ENCODE data around the gene OR56A1.
"Not testable (repeated sequence)": the region's sequence is repeated elsewhere in the genome, so short reads cannot be mapped to it uniquely, and the experiment has no call there.

The OR56A1 gene, protein sequence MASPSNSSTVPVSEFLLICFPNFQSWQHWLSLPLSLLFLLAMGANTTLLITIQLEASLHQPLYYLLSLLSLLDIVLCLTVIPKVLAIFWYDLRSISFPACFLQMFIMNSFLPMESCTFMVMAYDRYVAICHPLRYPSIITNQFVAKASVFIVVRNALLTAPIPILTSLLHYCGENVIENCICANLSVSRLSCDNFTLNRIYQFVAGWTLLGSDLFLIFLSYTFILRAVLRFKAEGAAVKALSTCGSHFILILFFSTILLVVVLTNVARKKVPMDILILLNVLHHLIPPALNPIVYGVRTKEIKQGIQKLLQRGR

GRCh38 chr11:6030708-6031405, at the start of gene OR56A1:
OR56A1 (minus strand) TSS chr11:6030758; CDS start chr11:6027692, 3,066 bp downstream.
- no peak for DNase-seq

- no peak for DNase-seq
These were observed 48.9 kb upstream of the OR56A1 start for GRCh38 chr11:6079463-6079862.

- DNase-seq, result no peak
These were observed 47.2 kb upstream of the OR56A1 start for GRCh38 chr11:6077723-6078122.

DNA sequence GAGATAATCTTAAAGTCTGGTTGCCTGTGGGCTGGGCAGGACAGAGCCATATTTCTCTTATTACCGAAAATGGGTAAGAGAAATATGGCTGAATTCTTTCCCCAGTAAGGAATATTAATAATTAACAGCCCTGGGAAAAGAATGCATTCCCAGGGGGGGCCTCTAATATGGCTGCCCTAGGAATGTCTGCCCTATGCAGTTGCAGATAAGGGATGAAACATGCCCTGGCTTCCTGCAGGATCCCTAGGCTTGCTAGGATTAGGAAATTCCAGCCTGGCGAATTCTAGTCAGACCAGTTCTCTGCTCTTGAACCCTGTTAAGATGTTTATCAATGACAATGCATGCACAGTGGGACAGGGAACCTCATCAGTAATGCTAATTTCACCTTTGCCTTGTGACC, 45.9 kb upstream of the OR56A1 start:
- DNase-seq, result not testable (repeated sequence)

GRCh38 chr11:6067502-6067901, 36.9 kb upstream of the OR56A1 start:
- DNase-seq, result no peak

DNA sequence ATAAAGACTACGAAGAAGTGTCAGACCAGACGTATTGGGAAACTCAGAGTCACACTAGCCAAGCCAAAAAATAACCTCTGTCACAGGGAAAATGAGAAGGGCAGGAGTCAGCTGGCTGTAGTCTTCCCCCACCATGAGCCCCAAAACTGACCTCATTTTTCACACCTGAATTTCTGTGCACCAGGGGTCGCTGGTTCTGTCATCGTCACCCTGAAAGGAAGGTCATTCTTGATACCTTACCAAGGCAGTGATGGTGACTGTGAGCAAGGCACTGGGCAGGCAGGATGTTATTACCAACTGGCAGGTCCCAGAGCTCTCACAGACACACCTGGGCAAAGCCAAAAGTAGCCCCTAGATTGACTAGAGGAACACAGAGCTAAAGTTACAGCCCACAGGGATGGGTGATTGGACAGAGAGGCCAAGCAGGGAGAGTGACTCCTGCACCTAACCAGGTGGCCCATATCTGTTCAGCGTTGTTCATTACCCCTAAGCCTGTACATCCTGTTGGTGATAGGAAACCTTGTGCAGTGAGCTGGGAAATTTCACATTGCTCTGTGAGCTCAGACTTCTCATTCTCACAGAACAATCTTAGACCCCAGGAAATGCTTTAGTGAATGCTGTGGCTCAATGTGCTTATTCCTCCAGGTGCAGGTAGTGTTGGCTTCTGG, 32.3 kb upstream of the OR56A1 start:
- no peak for DNase-seq

- no peak for DNase-seq
These were observed 30.9 kb upstream of the OR56A1 start for GRCh38 chr11:6061475-6061874.

DNA sequence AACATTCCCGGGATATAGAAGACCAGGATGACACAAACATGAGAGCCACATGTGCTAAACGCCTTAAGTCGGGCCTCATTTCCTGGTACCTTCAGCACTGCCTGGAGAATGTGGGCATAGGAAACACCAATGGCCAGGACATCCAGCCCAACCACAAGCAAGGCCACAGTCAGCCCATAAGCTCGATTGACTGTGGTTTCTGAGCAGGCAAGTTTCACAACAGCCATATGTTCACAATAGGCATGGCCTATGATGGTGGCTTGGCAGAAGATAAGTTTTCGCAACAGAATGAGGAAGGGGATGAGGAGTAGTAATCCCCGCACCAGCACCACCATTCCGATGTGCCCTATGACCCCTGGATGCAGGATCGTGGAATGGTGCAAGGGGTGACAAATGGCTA, 26.9 kb upstream of the OR56A1 start:
- no peak for DNase-seq

GRCh38 chr11:6055569-6055968, 25.0 kb upstream of the OR56A1 start:
- DNase-seq, result no peak

DNA sequence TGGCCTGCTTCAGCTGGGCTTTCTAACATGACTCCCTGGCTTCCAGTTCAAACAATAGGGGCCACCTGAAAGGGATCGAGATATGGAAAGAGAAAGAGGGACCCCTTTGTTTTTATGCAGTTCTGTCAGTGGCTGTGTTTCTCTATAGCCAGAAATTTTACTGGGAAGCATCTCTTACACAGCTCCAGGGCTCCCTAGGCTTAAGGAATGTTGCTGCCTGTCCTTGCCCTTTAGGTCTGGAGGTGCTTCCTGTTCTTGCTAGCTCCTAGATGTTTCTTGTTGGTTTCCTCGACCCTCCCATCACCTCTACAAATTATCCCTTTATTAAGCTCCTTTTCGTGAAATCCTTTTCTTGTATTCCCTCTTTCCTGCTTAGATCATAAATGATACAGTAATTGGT, 21.8 kb upstream of the OR56A1 start:
- DNase-seq, result no peak

DNA sequence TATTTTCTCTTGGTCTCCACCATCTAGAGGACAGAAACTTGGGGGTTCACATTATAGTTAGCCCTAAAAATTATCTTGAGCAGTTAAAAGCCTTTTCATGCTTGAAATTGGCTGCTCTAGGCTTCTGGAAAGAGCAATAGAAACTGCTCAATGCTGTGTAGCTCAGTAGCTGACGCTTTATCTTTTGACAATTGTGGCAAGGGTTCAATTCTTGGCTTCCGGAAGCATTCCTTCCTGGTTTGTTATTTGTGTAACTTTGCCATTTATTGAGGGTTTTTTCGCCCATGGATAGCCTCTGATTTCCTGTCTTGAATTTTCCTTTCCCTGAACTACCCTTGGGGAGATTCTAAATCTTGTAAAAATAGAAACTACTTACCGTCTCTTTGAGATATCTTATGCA, 10.3 kb upstream of the OR56A1 start:
- no peak for DNase-seq

DNA sequence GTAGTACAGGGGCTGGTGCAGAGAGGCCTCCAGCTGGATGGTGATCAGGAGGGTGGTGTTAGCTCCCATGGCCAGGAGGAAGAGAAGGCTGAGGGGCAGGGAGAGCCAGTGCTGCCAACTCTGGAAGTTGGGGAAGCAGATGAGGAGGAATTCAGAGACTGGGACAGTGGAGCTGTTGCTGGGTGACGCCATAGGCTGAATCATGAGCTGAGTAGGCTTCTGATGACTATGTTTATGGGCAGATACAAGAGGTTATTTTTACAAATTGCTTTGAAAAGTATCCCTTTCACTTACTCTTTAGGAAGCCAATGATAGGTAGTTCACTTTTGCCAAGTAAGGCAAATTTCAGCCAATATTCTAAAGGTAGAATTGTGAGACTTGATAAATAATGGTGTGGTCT, 3.1 kb downstream of the OR56A1 start:
- no peak for DNase-seq

DNA sequence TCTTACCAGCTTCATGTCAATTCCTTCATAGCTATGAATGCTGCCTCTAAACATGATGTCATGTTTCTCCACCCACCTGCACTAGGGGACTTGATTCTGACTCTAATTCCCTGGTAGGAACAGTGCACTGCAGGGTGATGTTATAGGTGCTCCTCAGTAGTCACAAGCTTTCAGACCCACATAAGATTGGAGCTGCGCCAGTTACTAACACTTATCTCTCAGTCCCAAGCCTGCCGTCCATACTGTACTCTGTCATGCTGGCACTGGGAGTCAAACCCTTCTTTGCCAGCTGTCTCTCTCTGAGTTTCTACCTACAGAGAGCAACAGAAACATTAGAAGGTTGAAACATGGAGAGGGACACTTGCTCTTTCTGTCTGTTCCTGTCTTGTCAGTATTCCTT, 5.5 kb downstream of the OR56A1 start:
- DNase-seq, result no peak

GRCh38 chr11:6022956-6023355, 7.6 kb downstream of the OR56A1 start:
- peak in 2 of 6 experiments; percentile 18 to 41 for DNase-seq

DNA sequence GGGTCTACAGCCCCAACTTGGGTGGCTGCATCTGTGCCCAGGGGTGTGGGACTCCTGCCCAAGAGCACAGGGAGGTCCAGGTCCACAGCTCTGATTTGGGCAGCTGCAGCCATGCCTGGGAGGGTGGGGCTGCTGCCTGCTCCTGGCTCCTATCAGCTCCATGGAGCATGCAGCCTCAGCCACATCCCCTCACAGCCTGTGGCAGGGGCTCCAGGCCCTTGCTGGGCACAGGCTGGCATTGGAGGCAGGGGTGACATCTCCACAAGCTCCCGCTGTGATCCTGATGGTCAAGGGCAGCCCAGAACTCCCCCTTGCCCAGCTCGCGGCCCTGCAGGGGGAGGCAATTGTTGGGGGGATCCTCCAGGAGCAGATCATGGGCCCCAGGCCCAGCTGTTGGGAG, 17.5 kb downstream of the OR56A1 start:
- no peak for DNase-seq

- no peak for DNase-seq
These were observed 18.4 kb downstream of the OR56A1 start for GRCh38 chr11:6012035-6012668.

DNA sequence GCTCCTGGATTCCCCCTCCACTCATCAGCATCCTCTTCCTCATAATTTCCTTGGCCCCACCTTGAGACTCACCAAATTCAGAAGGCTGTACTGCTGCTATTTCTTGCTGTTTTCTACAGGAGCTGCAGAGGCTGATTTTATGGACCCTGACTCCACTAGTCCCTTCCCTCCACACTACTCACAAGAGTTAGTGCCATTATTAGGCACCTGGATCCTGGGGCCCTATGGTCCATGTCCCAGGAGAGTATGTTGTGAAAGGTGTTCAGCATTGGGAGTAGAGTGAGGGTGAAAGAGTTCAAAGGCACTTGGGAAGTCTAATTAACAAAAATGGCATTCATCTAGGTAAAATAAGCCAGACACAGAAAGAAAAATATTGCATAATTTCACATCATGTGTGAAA, 23.7 kb downstream of the OR56A1 start, which contains the start of gene OR56A4:
OR56A4 (minus strand) TSS at position 101 of the 400 bp plus-strand sequence. CDS start 3,954 bp downstream, outside the sequence.
- no peak for DNase-seq

DNA sequence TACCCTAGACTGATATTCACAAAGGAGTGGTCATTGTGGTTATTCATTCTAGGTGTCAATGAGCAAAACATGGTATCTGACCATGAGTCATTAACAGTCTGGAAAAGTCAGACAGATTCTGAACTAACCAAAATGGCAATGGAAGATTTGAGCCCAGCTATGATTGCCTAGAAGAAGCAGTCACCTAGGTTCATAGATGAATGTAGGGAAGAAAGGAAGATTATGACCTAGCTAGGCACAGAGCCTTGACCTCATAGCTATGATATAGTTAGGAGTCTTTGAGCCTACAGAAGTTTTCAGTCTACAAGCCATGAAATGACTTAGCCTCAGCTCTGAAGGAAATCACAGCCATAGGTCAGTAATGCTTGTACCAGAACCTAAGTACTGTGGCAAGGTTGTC, 24.2 kb downstream of the OR56A1 start:
- DNase-seq, result no peak

- no peak for DNase-seq
These were observed 28.3 kb downstream of the OR56A1 start for GRCh38 chr11:6002202-6002699.

- DNase-seq, result no peak
These were observed 35.8 kb downstream of the OR56A1 start for GRCh38 chr11:5994791-5995190.

DNA sequence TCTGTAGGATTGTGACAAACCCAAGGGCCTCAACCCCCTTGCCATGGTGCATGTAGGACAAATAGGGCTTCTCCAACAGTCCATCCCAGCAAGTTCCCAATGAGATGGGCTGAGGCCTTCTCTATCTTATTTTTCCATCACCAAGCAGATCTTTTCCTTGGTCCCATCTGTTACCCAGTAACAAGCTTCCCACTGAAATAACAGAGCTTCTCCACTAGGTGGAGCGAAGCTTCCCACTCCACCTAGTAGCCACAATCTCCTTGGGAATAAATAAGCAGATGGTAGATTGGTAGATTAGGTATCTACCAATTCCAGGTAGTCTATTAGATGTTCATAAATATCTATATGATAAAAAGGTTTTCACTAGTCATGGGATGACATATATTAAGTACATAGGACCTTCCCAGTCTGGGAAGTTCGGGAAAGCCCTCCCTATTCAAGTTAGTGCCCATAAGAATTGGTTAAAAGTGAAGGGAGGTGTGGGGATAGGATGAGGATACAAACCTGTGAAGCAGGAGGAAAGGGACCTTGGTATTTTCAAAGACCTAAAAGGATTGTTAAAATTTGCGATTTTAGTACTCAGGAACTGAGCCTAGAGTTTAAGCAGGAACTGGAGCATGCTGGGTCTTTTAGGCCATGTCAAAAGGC, 37.8 kb downstream of the OR56A1 start:
- no peak for DNase-seq

DNA sequence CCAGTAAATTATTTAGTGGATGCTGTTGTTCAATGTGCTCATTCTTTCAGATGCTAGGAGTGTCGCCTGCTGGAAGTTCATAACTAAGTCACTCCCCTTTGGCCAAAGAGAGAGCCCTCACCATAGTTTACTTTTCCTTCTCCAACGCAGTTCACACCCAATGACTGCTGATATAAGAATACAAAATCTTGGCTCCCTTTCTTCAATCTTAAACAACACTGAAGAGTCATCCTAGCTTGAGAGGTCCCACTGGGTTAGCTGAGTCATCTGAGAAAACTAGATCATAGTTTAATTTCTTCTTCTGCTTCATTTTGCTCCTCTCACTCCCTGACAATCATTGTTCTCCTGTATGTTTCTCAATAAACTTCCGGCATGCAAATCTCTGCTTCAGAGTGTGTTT, 38.4 kb downstream of the OR56A1 start:
- DNase-seq, result no peak

DNA sequence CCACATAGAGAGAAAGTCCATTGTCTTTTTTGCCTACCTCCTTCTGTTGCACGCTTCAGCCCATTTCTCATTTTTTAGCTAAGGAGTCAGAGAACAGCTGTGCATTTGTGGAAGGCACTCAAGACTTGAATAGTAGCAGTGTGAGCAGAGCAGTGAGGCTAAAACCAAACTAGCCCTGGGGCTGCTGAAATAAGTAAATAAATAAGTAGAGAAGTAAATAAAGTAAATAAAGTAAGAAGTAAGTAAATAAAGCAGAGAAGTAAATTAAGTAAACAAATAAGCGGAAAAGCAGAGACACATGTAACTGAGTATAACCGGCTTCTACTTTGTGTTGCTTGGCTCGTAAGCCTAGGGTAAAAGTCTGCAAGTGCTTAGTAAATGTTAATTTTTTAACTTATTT, 41.4 kb downstream of the OR56A1 start:
- no peak for DNase-seq
